ENCODE measurements around the gene LRMDA. TPM values are rescaled to one million over a fixed set of nuclear protein-coding genes. Genes with fewer than 3 reads are reported as not detected.

The LRMDA gene
- total and polyA plus RNA-seq, 2 donors (not counting 3 experiments of a cell fraction or from before 2014, with no cell fraction given): 9.7 to 18.0 TPM

DNA sequence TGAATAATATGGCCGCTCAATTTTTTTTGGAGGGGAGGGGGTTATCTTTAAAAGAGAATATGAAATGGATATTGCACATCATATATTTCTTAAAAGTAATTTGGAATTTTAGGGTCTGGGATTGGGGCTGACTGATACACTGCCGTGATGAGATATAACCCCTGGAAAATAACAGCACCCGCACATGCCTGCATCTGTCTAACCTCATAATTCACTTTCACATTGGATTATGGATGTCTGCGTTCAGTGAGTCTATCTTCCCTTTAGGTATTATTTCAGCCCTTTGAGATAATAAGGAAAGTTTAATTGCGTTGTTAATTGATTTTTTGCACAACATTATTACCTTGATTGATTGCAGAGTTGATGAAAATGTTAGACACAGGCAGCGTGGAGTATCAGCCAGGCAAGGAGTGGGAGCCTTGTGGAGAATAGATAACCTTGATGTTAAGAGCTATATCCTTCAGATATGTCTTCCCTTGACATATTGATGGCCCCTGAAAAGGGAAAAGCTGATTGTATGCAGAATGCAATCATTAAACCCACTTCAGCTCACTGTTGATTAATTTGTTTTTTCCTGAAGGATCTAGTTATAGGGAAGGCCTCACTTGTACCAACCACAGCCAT is 1111.0 kb downstream of the LRMDA start:
- FAIRE-seq: no peak
- no peaks in the 10 kb centered on the region for H3K9me3 ChIP-seq (replicated peaks; ENCODE audit: control insufficient read depth, insufficient read depth, low read length)
- dilution Hi-C loops (cut with MboI; ENCODE audit: extremely low pct_ligation_motif_present, low sequenced_read_pairs) (no loop called here), intact Hi-C loops (cut with micrococcal nuclease) (loop anchor here (5.0 to 10.0 kb wide), 2 partner anchors 210 to 618 kb away; no protein-coding TSS in a partner anchor)
- no peak overlapping the region for H3K4me2 ChIP-seq (ENCODE audit: insufficient read depth, low read length)
- CTCF ChIA-PET: no interaction called here
- H4K20me1 ChIP-seq (replicated peaks; ENCODE audit: control insufficient read depth, extremely low read depth, insufficient read depth, low read length): no peaks in the 10 kb centered on the region
- H3K27me3 ChIP-seq (ENCODE audit: control insufficient read depth in 2 of 2, insufficient read depth in 2 of 2, low read length in 2 of 2): no peaks in the 10 kb centered on the region
- no peak overlapping the region for H3K27ac ChIP-seq (ENCODE audit: insufficient read depth, low read depth, low read length)
- no peak overlapping the region for H3K9ac ChIP-seq (replicated peaks; ENCODE audit: extremely low read depth, insufficient read depth, low read length)
- no peak overlapping the region for H3K4me3 ChIP-seq (replicated peaks in 1 of 3; ENCODE audit: insufficient read depth in 1 of 3, low read depth in 1 of 3, low read length in 3 of 3)
- POLR2A ChIA-PET: no interaction called here
- no peaks in the 10 kb centered on the region for H3K36me3 ChIP-seq (ENCODE audit: control insufficient read depth in 2 of 2, extremely low read depth in 1 of 2, insufficient read depth in 2 of 2, low read length in 2 of 2)
- no peak for DNase-seq (ENCODE audit: low read depth, low spot score)
- H3K9me1 ChIP-seq (replicated peaks; ENCODE audit: control insufficient read depth, extremely low read depth, insufficient read depth, low read length): no peaks in the 10 kb centered on the region
- TF ChIP-seq FOS (IDR thresholded peaks at IDR 0.05; ENCODE audit: borderline replicate concordance, insufficient read depth, low read length): no peak
- TF ChIP-seq EZH2 (IDR thresholded peaks at IDR 0.05; ENCODE audit: borderline replicate concordance, low read depth, low read length, severe bottlenecking): no peak
- TF ChIP-seq POLR2A (IDR thresholded peaks at IDR 0.05; ENCODE audit: low read depth, low read length): no peak
- no peak for TF ChIP-seq GATA2 (IDR thresholded peaks at IDR 0.05; ENCODE audit: insufficient read depth, insufficient read length, low read depth, low read length)
- no peak for TF ChIP-seq MYC (IDR thresholded peaks at IDR 0.05; ENCODE audit: low read depth, low read length)
- BruUV-seq (replicated peaks): no TSS peak
- H3K79me2 ChIP-seq (ENCODE audit: control insufficient read depth, insufficient read depth, low read length): no peaks in the 10 kb centered on the region
- no peak overlapping the region for H2AFZ ChIP-seq (ENCODE audit: low read depth, low read length)
- peaks cover 19% of the 10 kb centered on the region for H3K4me1 ChIP-seq (ENCODE audit: control insufficient read depth, extremely low read depth, insufficient read depth, low read length)

DNA sequence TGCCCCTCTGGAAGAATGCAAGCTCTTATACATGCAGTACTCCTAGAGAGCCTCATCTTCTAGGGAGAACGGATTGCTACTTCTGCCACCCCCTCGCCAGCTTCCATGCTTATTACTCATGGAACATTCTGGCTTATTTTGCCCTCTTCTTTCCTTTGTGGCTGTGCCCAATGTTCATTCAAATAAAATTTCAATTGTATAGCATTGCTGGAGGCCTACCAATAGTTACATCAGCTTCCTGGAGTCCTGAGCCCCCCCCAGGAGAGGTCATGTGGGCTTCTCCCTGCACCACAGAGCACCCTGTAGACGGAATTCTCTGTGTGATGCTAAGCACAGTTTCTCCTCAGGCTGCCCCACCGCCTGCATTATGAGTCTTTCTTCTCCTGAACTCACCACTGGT is 1112.2 kb downstream of the LRMDA start:
- FAIRE-seq: peak; percentile 55
- H2AFZ ChIP-seq (ENCODE audit: low read depth, low read length): no peak overlapping the region
- CTCF ChIA-PET: interaction anchor here (0.8 to 1.2 kb wide), 2 partner anchors 206 to 1148 kb away, joined by 3 read pairs; no protein-coding TSS in a partner anchor

More for the DNA sequence above, 1112.2 kb downstream of the LRMDA start:
- no peaks in the 10 kb centered on the region for H3K9me1 ChIP-seq (replicated peaks; ENCODE audit: control insufficient read depth, extremely low read depth, insufficient read depth, low read length)
- no peaks in the 10 kb centered on the region for H4K20me1 ChIP-seq (replicated peaks; ENCODE audit: control insufficient read depth, extremely low read depth, insufficient read depth, low read length)
- POLR2A ChIA-PET: no interaction called here
- peak overlapping the region; percentile 15 for H3K27ac ChIP-seq (ENCODE audit: insufficient read depth, low read depth, low read length)
- no peaks in the 10 kb centered on the region for H3K36me3 ChIP-seq (ENCODE audit: control insufficient read depth in 2 of 2, extremely low read depth in 1 of 2, insufficient read depth in 2 of 2, low read length in 2 of 2)
- TF ChIP-seq, protein P1, sequence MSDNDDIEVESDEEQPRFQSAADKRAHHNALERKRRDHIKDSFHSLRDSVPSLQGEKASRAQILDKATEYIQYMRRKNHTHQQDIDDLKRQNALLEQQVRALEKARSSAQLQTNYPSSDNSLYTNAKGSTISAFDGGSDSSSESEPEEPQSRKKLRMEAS (IDR thresholded peaks at IDR 0.05; ENCODE audit: insufficient read depth, insufficient read length): no peak
- TF ChIP-seq GATA2 (IDR thresholded peaks at IDR 0.05; ENCODE audit: insufficient read depth, insufficient read length, low read depth, low read length) (no peak), FOS (IDR thresholded peaks at IDR 0.05; ENCODE audit: borderline replicate concordance, insufficient read depth, low read length) (peak; percentile 70), JUN (IDR thresholded peaks at IDR 0.05; ENCODE audit: borderline replicate concordance, insufficient read depth, insufficient read length, low read depth) (peak; percentile 80), POLR2AphosphoS5 (IDR thresholded peaks at IDR 0.05; ENCODE audit: insufficient read depth, low read depth, low read length) (peak; percentile 27), POLR2A (IDR thresholded peaks at IDR 0.05; ENCODE audit: low read depth, low read length) (no peak), MYC (IDR thresholded peaks at IDR 0.05; ENCODE audit: low read depth, low read length) (no peak), EZH2 (IDR thresholded peaks at IDR 0.05; ENCODE audit: borderline replicate concordance, low read depth, low read length, severe bottlenecking) (no peak)
- TF ChIP-seq, protein P2, sequence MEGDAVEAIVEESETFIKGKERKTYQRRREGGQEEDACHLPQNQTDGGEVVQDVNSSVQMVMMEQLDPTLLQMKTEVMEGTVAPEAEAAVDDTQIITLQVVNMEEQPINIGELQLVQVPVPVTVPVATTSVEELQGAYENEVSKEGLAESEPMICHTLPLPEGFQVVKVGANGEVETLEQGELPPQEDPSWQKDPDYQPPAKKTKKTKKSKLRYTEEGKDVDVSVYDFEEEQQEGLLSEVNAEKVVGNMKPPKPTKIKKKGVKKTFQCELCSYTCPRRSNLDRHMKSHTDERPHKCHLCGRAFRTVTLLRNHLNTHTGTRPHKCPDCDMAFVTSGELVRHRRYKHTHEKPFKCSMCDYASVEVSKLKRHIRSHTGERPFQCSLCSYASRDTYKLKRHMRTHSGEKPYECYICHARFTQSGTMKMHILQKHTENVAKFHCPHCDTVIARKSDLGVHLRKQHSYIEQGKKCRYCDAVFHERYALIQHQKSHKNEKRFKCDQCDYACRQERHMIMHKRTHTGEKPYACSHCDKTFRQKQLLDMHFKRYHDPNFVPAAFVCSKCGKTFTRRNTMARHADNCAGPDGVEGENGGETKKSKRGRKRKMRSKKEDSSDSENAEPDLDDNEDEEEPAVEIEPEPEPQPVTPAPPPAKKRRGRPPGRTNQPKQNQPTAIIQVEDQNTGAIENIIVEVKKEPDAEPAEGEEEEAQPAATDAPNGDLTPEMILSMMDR (IDR thresholded peaks at IDR 0.05; ENCODE audit: extremely low read depth in 1 of 2, insufficient read depth in 1 of 2, low read depth in 1 of 2, low read length in 2 of 2): no peak
- no peaks in the 10 kb centered on the region for H3K27me3 ChIP-seq (ENCODE audit: control insufficient read depth in 2 of 2, insufficient read depth in 2 of 2, low read length in 2 of 2)
- peak; percentile 93 for DNase-seq (ENCODE audit: low read depth, low spot score)
- dilution Hi-C loops (cut with MboI; ENCODE audit: extremely low pct_ligation_motif_present, low sequenced_read_pairs): no loop called here
- intact Hi-C loops (cut with micrococcal nuclease): loop anchor here (1.0 to 10.0 kb wide), 3 partner anchors 52 to 619 kb away; no protein-coding TSS in a partner anchor
- BruUV-seq (replicated peaks): no TSS peak
- peaks cover 19% of the 10 kb centered on the region for H3K4me1 ChIP-seq (ENCODE audit: control insufficient read depth, extremely low read depth, insufficient read depth, low read length)
- no peak overlapping the region for H3K4me3 ChIP-seq (replicated peaks in 1 of 3; ENCODE audit: insufficient read depth in 1 of 3, low read depth in 1 of 3, low read length in 3 of 3)
- H3K9me3 ChIP-seq (replicated peaks; ENCODE audit: control insufficient read depth, insufficient read depth, low read length): no peaks in the 10 kb centered on the region
- H3K79me2 ChIP-seq (ENCODE audit: control insufficient read depth, insufficient read depth, low read length): no peaks in the 10 kb centered on the region
- H3K9ac ChIP-seq (replicated peaks; ENCODE audit: extremely low read depth, insufficient read depth, low read length): no peak overlapping the region
- peak overlapping the region; percentile 32 for H3K4me2 ChIP-seq (ENCODE audit: insufficient read depth, low read length)
